Measurements from ENCODE around the gene KLRC2. TPM values are rescaled to one million over a fixed set of nuclear protein-coding genes. Genes with fewer than 3 reads are reported as not detected.
"Not testable (repeated sequence)": the region's sequence is repeated elsewhere in the genome, so short reads cannot be mapped to it uniquely, and the experiment has no call there.

Gene KLRC2
- total and polyA plus RNA-seq, 2 of the 4 experiments (the other 2 are of a cell fraction), result not detected

DNA sequence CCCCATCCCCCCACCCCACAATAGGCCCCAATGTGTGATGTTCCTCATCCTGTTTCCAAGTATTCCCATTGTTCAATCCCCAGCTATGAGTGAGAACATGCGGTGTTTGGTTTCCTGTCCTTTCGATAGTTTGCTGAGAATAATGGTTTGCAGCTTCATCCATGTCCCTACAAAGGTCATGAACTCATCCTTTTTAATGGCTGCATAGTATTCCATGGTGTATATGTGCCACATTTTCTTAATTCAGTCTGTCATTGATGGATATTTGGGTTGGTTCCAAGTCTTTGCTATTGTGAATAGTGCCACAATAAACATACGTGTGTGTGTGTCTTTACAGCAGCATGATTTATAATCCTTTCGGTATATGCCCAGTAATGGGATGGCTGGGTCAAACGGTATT is 37.0 kb upstream of the KLRC2 start:
- not testable (repeated sequence) for ATAC-seq (ENCODE audit: low read depth)

More for the DNA sequence above, 37.0 kb upstream of the KLRC2 start:
- H3K4ac ChIP-seq (ENCODE audit: low read depth, low read length); CTCF ChIA-PET; H3K9me1 ChIP-seq (ENCODE audit: insufficient read depth, low read length); H3K18ac ChIP-seq (ENCODE audit: low read depth, low read length); dilution Hi-C loops (cut with HindIII; ENCODE audit: low sequenced_read_pairs, unreplicated experiment); BruUV-seq (replicated peaks); H3K4me2 ChIP-seq (ENCODE audit: low read depth, low read length); H3K27ac ChIP-seq (ENCODE audit: insufficient read depth, low read length); H2BK5ac ChIP-seq (ENCODE audit: low read depth, low read length, poor library complexity, severe bottlenecking); H2BK120ac ChIP-seq (ENCODE audit: low read depth, low read length); DNase-seq; H3K79me1 ChIP-seq (ENCODE audit: low read depth in 1 of 2, low read length in 2 of 2); H2BK15ac ChIP-seq (ENCODE audit: low read depth, low read length); H3K56ac ChIP-seq (ENCODE audit: extremely low read depth, insufficient read depth, low read length); H3K14ac ChIP-seq (replicated peaks; ENCODE audit: low read depth, low read length); H3K36me3 ChIP-seq (ENCODE audit: control insufficient read depth, insufficient read depth, low read length); H4K91ac ChIP-seq (ENCODE audit: insufficient read depth, low read depth, low read length); POLR2A ChIA-PET (ENCODE audit: unreplicated experiment); H4K8ac ChIP-seq (ENCODE audit: low read depth in 2 of 2, low read length in 2 of 2); H2AK5ac ChIP-seq (ENCODE audit: low read depth, low read length); H2AFZ ChIP-seq (replicated peaks; ENCODE audit: low read length, poor library complexity); H2BK20ac ChIP-seq (ENCODE audit: low read depth, low read length); in situ Hi-C loops (cut with MboI; ENCODE audit: low sequenced_read_pairs); H2AK9ac ChIP-seq (replicated peaks; ENCODE audit: low read depth, low read length, poor library complexity); H3K27me3 ChIP-seq (ENCODE audit: control insufficient read depth, insufficient read depth, low read length); H3K4me1 ChIP-seq (ENCODE audit: control insufficient read depth, insufficient read depth, low read length); H4K5ac ChIP-seq (ENCODE audit: low read depth, low read length); intact Hi-C loops (cut with micrococcal nuclease); H4K20me1 ChIP-seq (ENCODE audit: insufficient read depth, low read length); H3K23ac ChIP-seq (ENCODE audit: low read depth, low read length); H3K9me3 ChIP-seq (ENCODE audit: control insufficient read depth, insufficient read depth, low read length); H3K4me3 ChIP-seq (ENCODE audit: insufficient read depth, low read depth, low read length); H3K9ac ChIP-seq (ENCODE audit: low read depth, low read length): not testable (repeated sequence)
- no CpG with 5 or more reads among the region's 5 CpGs for WGBS, 2 experiments (ENCODE audit: extremely low coverage in 2 of 2, insufficient read length in 1 of 2)

Data from IMR-90 (cell line).